ENCODE data around the gene APP.

GRCh38 chr21:25831300-25831960 lies 339.1 kb downstream of the APP start:
- TF ChIP-seq TAF1 (IDR thresholded peaks at IDR 0.05; ENCODE audit: borderline replicate concordance, low read depth, low read length) (no peak), POLR2AphosphoS5 (IDR thresholded peaks at IDR 0.05; ENCODE audit: low read depth, low read length) (no peak)
